ENCODE measurements around the gene ODF4. TPM values are rescaled to one million over a fixed set of nuclear protein-coding genes. Genes with fewer than 3 reads are reported as not detected.
A peak's percentile ranks its signal among the peaks of the same experiment; 100 is the strongest.

ODF4 gene
- total and polyA plus RNA-seq, 2 of the 13 experiments (the other 11 are each of a cell fraction or from before 2014, with no cell fraction given), result not detected

DNA sequence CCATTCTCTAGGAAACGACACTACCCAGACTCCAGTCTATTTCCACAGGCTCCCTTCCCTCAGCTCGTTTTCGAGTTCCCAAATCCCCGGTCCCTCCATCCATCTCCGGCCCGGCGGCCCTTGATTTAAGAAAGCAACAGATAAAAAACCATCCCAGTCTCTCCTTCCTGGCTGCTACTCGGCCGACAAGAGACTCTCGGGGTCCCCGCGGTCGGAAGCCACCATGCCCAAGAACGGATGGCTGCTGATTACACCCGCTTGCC is 43.2 kb downstream of the ODF4 start:
- H3K36me3 ChIP-seq (replicated peaks in 1 of 2; ENCODE audit: control insufficient read depth in 1 of 2, insufficient read depth in 2 of 2, low read length in 2 of 2), result peaks cover 9 to 35% of the 10 kb centered on the region in 2 experiments; a peak in 4 of 5 replicates
- peak overlapping the region; percentile 95 for H3K9ac ChIP-seq (ENCODE audit: insufficient read depth, low read depth, low read length)
- FAIRE-seq (no peak), ATAC-seq (no peak), DNase-seq (ENCODE audit: low spot score) (no peak)
- no peaks in the 10 kb centered on the region for H3K9me3 ChIP-seq (ENCODE audit: low read length)
- BruUV-seq (replicated peaks), result no TSS peak
- in situ Hi-C loops (cut with HindIII; ENCODE audit: extremely low pct_ligation_motif_present, low pct_unique_long_range_greater_than_20kb), result no loop called here
- H3K79me2 ChIP-seq (ENCODE audit: insufficient read depth, low read length), result peaks cover 31% of the 10 kb centered on the region
- H4K20me1 ChIP-seq (ENCODE audit: insufficient read depth, low read length), result peaks cover 33% of the 10 kb centered on the region
- peak overlapping the region; percentile 64 for H3K27ac ChIP-seq (ENCODE audit: extremely low read length, insufficient read depth, low read length)
- POLR2A ChIA-PET, result interaction anchor here (0.6 to 1.8 kb wide), 6 partner anchors 9 to 450 kb away, joined by 3 to 5 read pairs (median 4); partner anchors contain the start of gene MYH10
- no peak overlapping the region for H2AFZ ChIP-seq (ENCODE audit: low read length)
- CTCF ChIA-PET (ENCODE audit: low intra/inter-chr PET ratio, low total read pairs), result interaction anchor here (1.1 to 2.0 kb wide), 3 partner anchors 68 to 363 kb away, joined by 3 to 7 read pairs (median 3); no protein-coding TSS in a partner anchor
- no peaks in the 10 kb centered on the region; a peak in 1 of 5 replicates for H3K27me3 ChIP-seq (ENCODE audit: control insufficient read depth in 1 of 2, insufficient read depth in 2 of 2, low read length in 2 of 2)
- H3K4me1 ChIP-seq (ENCODE audit: insufficient read depth, low read length), result peaks cover 58% of the 10 kb centered on the region
- under 1% methylated on average over 15 of the region's 15 CpGs for WGBS (ENCODE audit: low lambda C conversion rate)
- intact Hi-C loops (cut with micrococcal nuclease; ENCODE audit: unreplicated experiment), result loop anchor here (2.0 to 10.0 kb wide), 2 partner anchors 52 to 362 kb away; partner anchors contain the start of genes CCDC42 and NDEL1
- H3K4me2 ChIP-seq (ENCODE audit: low read depth, low read length), result peak overlapping the region; percentile 87
- peak overlapping the region; percentile 81 to 90 (median 82) for H3K4me3 ChIP-seq (replicated peaks in 1 of 3; ENCODE audit: insufficient read depth in 1 of 3, low read depth in 2 of 3, low read length in 3 of 3)
- TF ChIP-seq KLF13 (CRISPR knock-in tag; IDR thresholded peaks at IDR 0.05) (no peak), SMYD3 (CRISPR knock-in tag; IDR thresholded peaks at IDR 0.05) (0 out of 2 replicates have a peak, but pooled peaks have one; percentile 33), RERE (CRISPR knock-in tag; IDR thresholded peaks at IDR 0.05; ENCODE audit: low read depth) (no peak), NFRKB (IDR thresholded peaks at IDR 0.05) (peak; percentile 47; the same call in 1 of the 2 replicates), NFKB2 (CRISPR knock-in tag; IDR thresholded peaks at IDR 0.05; ENCODE audit: borderline replicate concordance) (peak; percentile 67; the same call in 1 of the 2 replicates), KLF9 (CRISPR knock-in tag; IDR thresholded peaks at IDR 0.05; ENCODE audit: low read depth) (no peak), SRSF9 (IDR thresholded peaks at IDR 0.05; ENCODE audit: borderline replicate concordance, insufficient read depth, low read depth, low read length, poor library complexity, severe bottlenecking) (no peak), ZMAT3 (CRISPR knock-in tag; conservative IDR thresholded peaks at IDR 0.05) (no peak), TAF1 (CRISPR knock-in tag; IDR thresholded peaks at IDR 0.05) (peak; percentile 96; the same call in 1 of the 2 replicates), NR2F1 (CRISPR knock-in tag; IDR thresholded peaks at IDR 0.05) (no peak), FLYWCH1 (CRISPR knock-in tag; IDR thresholded peaks at IDR 0.05) (no peak), RFX3 (CRISPR knock-in tag; IDR thresholded peaks at IDR 0.05) (no peak), CCAR2 (optimal IDR thresholded peaks at IDR 0.05; ENCODE audit: low read depth, low read length) (no peak), ZNF547 (CRISPR knock-in tag; IDR thresholded peaks at IDR 0.05) (no peak), ZNF615 (CRISPR knock-in tag; IDR thresholded peaks at IDR 0.05; ENCODE audit: borderline replicate concordance) (0 out of 2 replicates have a peak, but pooled peaks have one; percentile 35), ZNF382 (CRISPR knock-in tag; IDR thresholded peaks at IDR 0.05; ENCODE audit: borderline replicate concordance) (no peak)
- TF ChIP-seq, protein P1, sequence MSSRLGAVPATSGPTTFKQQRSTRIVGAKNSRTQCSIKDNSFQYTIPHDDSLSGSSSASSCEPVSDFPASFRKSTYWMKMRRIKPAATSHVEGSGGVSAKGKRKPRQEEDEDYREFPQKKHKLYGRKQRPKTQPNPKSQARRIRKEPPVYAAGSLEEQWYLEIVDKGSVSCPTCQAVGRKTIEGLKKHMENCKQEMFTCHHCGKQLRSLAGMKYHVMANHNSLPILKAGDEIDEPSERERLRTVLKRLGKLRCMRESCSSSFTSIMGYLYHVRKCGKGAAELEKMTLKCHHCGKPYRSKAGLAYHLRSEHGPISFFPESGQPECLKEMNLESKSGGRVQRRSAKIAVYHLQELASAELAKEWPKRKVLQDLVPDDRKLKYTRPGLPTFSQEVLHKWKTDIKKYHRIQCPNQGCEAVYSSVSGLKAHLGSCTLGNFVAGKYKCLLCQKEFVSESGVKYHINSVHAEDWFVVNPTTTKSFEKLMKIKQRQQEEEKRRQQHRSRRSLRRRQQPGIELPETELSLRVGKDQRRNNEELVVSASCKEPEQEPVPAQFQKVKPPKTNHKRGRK (CRISPR knock-in tag; IDR thresholded peaks at IDR 0.05), result no peak
